H1 (cell line): ENCODE results near the gene ELMO3. TPM values are rescaled to one million over a fixed set of nuclear protein-coding genes. Genes with fewer than 3 reads are reported as not detected.

Experiments used
- ASH2L ChIP-seq: fragments of 200-600, 300-600 bp; sonication (generic); IDR thresholded peaks from one replicate; pipeline ENCODE4 v1.7.1; 2017; ENCODE audit warnings: low read length
- CHD2 ChIP-seq: IDR thresholded peaks from 2 replicates; pipeline ENCODE4 v1.6.1; 2012; ENCODE audit warnings: low read length, improper control_type of control experiment
- CREB1 ChIP-seq: IDR thresholded peaks from 2 replicates; pipeline ENCODE4 v1.6.1; 2012; ENCODE audit warnings: inconsistent platforms
- EP300 ChIP-seq, 2 experiments: IDR thresholded peaks; 1 replicate in 1 of 2; 2 replicates in 1 of 2; pipeline ENCODE4 v1.6.1; 2011 to 2012; ENCODE audit warnings: low read depth in 2 of 2, low read length in 2 of 2, mild to moderate bottlenecking in 2 of 2, borderline replicate concordance in 1 of 2, inconsistent platforms in 1 of 2, moderate library complexity in 1 of 2
- KDM1A ChIP-seq: fragments of 200-600, 300-600 bp; sonication (generic); IDR thresholded peaks from 2 replicates; pipeline ENCODE4 v1.7.1; 2016; ENCODE audit warnings: mild to moderate bottlenecking, low read length, borderline replicate concordance
- NANOG ChIP-seq: IDR thresholded peaks from 2 replicates; pipeline ENCODE4 v1.6.1; 2011; ENCODE audit warnings: low read length, low read depth, mild to moderate bottlenecking, inconsistent platforms; ENCODE audit not compliant: insufficient read depth, poor library complexity, severe bottlenecking
- NRF1 ChIP-seq: IDR thresholded peaks from 2 replicates; pipeline ENCODE4 v1.6.1; 2011; ENCODE audit warnings: mild to moderate bottlenecking, low read depth, low read length, improper control_type of control experiment
- POLR2A ChIP-seq, 2 experiments: IDR thresholded peaks; 1 replicate in 1 of 2; 2 replicates in 1 of 2; pipeline ENCODE4 v1.6.1; 2011; ENCODE audit warnings: low read depth in 2 of 2, low read length in 2 of 2, mild to moderate bottlenecking in 2 of 2; ENCODE audit errors: control extremely low read depth in 1 of 2
- POLR2AphosphoS5 ChIP-seq: IDR thresholded peaks from 2 replicates; pipeline ENCODE4 v1.6.1; 2011; ENCODE audit warnings: low read depth, low read length
- RBBP5 ChIP-seq: IDR thresholded peaks from 2 replicates; pipeline ENCODE4 v1.7.1; 2012; ENCODE audit warnings: low read depth, mild to moderate bottlenecking, inconsistent platforms, low read length, moderate library complexity, borderline replicate concordance
- SAP30 ChIP-seq: fragments of 300-600 bp; sonication (generic); IDR thresholded peaks from 2 replicates; pipeline ENCODE4 v1.7.1; 2012; ENCODE audit warnings: low read length, moderate library complexity, mild to moderate bottlenecking, inconsistent platforms; ENCODE audit not compliant: insufficient read depth, insufficient replicate concordance
- SIN3A ChIP-seq, 2 experiments: IDR thresholded peaks in 1 of 2; conservative IDR thresholded peaks in 1 of 2; 2 replicates each; pipeline ENCODE4 v1.6.1; 2011 to 2012; ENCODE audit warnings: low read length in 2 of 2, improper control_type of control experiment in 1 of 2, low read depth in 1 of 2, mild to moderate bottlenecking in 1 of 2
- SIRT6 ChIP-seq: IDR thresholded peaks from one replicate; pipeline ENCODE4 v1.7.1; 2012; ENCODE audit warnings: low read length, inconsistent platforms
- SP1 ChIP-seq: IDR thresholded peaks from 2 replicates; pipeline ENCODE4 v1.6.1; 2011; ENCODE audit warnings: low read depth, low read length
- SP4 ChIP-seq: IDR thresholded peaks from 2 replicates; pipeline ENCODE4 v1.6.1; 2012; ENCODE audit warnings: low read length, inconsistent platforms
- TAF7 ChIP-seq: optimal IDR thresholded peaks from 2 replicates; pipeline ENCODE3; 2011; ENCODE audit warnings: low read depth, mild to moderate bottlenecking, inconsistent platforms, low read length, moderate library complexity, borderline replicate concordance
- TBP ChIP-seq: IDR thresholded peaks from 2 replicates; pipeline ENCODE4 v1.6.1; 2011; ENCODE audit warnings: low read depth, low read length, improper control_type of control experiment
- TEAD4 ChIP-seq: IDR thresholded peaks from 2 replicates; pipeline ENCODE4 v1.6.1; 2012; ENCODE audit warnings: low read depth, low read length, inconsistent platforms, mixed read lengths
- YY1 ChIP-seq: IDR thresholded peaks from 2 replicates; pipeline ENCODE4 v1.6.1; 2011; ENCODE audit warnings: low read depth, mild to moderate bottlenecking, low read length
- polyA plus RNA-seq, 7 experiments: library from polyadenylated mRNA; depleted of rRNA in 3 of 7; stranded (reverse) in 5 of 7; unstranded in 2 of 7; fragments of >200 nt in 5 of 7; fragments of 200-250 nt in 2 of 7; gene quantifications; 1 replicate in 5 of 7; 2 replicates in 1 of 7; 4 replicates in 1 of 7; pipeline versions ENCODE4 v1.2.1 to v1.2.3, GENCODE V29; 2011 to 2013; ENCODE audit warnings: missing spikeins in 2 of 7, mixed read lengths in 2 of 7
- total RNA-seq: library from RNA; stranded (reverse); fragmentation: NEBNext Ultra II Directional; extraction: Animal tissue kit (Norgen Biotek cat#: 25700); gene quantifications from 2 replicates; pipeline ENCODE4 v1.2.1, GENCODE V29; 2021
- TF ChIP-seq, protein P1 (sequence below): IDR thresholded peaks from 2 replicates; pipeline ENCODE4 v1.6.1; 2012; ENCODE audit warnings: inconsistent platforms
- TF ChIP-seq, protein P2 (sequence below): IDR thresholded peaks from 2 replicates; pipeline ENCODE4 v1.6.1; 2011; ENCODE audit warnings: low read length, improper control_type of control experiment
- TF ChIP-seq, protein P3 (sequence below): IDR thresholded peaks from 2 replicates; pipeline ENCODE4 v1.6.1; 2012; ENCODE audit warnings: inconsistent platforms
- TF ChIP-seq, protein P4 (sequence below): IDR thresholded peaks from 2 replicates; pipeline ENCODE4 v1.6.1; 2012; ENCODE audit warnings: low read length, inconsistent platforms

ELMO3 gene
- total and polyA plus RNA-seq, 2 of the 8 experiments (the other 6 are each of a cell fraction or from before 2014, with no cell fraction given), result 9.6 to 10.9 TPM

DNA sequence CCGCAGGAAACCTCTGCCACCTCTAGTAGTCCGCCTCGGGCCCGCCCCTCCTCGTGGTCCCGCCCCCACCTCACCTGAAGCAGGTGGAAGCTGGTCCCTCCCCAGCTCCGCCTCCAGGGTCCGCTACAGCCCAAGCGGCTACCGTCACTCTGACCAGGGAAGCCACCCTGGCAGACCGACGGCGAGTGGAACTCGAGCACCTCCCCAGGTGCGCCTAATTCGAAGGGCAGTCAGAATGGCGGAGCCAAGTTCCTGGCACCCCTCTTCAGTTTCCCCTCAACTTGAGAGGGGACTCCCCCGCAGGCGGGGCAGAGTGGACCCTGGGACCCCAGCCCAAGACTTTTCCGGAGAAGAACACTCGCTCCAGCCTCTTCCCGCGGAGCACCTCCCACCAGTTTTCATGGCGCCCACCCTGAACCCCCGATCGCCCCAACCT lies 47.8 kb downstream of the ELMO3 start (continued):
- TF ChIP-seq POLR2AphosphoS5 (peak; percentile 81), TAF7 (peak; percentile 73), TEAD4 (no peak), SIRT6 (no peak), TBP (peak; percentile 65), CHD2 (no peak), SP1 (peak; percentile 56; the same call in 1 of the 2 replicates), KDM1A (no peak), SAP30 (no peak), CREB1 (peak; percentile 31; the same call in 1 of the 2 replicates), EP300 (IDR thresholded peaks at IDR 0.05; ENCODE audit: borderline replicate concordance in 1 of 2, low read depth in 2 of 2, low read length in 2 of 2) (no peak), RBBP5 (no peak), SIN3A (conservative IDR thresholded peaks at IDR 0.05 in 1 of 2, IDR thresholded peaks at IDR 0.05 in 1 of 2; ENCODE audit: low read depth in 1 of 2, low read length in 2 of 2) (peak in 1 of 2 experiments; percentile 32; a peak in 1 of 4 replicates), SP4 (no peak; the same call in 1 of the 2 replicates), NRF1 (no peak), POLR2A (IDR thresholded peaks at IDR 0.05; ENCODE audit: control extremely low read depth in 1 of 2, low read depth in 2 of 2, low read length in 2 of 2) (peak; percentile 57 to 90), NANOG (no peak), YY1 (no peak), ASH2L (no peak)
- TF ChIP-seq, protein P1, sequence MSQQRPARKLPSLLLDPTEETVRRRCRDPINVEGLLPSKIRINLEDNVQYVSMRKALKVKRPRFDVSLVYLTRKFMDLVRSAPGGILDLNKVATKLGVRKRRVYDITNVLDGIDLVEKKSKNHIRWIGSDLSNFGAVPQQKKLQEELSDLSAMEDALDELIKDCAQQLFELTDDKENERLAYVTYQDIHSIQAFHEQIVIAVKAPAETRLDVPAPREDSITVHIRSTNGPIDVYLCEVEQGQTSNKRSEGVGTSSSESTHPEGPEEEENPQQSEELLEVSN, result peak; percentile 21; the same call in 1 of the 2 replicates
- TF ChIP-seq, protein P2, sequence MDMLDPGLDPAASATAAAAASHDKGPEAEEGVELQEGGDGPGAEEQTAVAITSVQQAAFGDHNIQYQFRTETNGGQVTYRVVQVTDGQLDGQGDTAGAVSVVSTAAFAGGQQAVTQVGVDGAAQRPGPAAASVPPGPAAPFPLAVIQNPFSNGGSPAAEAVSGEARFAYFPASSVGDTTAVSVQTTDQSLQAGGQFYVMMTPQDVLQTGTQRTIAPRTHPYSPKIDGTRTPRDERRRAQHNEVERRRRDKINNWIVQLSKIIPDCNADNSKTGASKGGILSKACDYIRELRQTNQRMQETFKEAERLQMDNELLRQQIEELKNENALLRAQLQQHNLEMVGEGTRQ, result no peak
- TF ChIP-seq, protein P3, sequence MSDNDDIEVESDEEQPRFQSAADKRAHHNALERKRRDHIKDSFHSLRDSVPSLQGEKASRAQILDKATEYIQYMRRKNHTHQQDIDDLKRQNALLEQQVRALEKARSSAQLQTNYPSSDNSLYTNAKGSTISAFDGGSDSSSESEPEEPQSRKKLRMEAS, result peak; percentile 69
- TF ChIP-seq, protein P4, sequence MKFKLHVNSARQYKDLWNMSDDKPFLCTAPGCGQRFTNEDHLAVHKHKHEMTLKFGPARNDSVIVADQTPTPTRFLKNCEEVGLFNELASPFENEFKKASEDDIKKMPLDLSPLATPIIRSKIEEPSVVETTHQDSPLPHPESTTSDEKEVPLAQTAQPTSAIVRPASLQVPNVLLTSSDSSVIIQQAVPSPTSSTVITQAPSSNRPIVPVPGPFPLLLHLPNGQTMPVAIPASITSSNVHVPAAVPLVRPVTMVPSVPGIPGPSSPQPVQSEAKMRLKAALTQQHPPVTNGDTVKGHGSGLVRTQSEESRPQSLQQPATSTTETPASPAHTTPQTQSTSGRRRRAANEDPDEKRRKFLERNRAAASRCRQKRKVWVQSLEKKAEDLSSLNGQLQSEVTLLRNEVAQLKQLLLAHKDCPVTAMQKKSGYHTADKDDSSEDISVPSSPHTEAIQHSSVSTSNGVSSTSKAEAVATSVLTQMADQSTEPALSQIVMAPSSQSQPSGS, result no peak
